RWPE2 (cell line): ENCODE measurements around the gene PHF14.

Experiments
- ATAC-seq: fragments of 200-7000 bp; cut with Tn5 transposase; 3 replicates; pipeline ENCODE4 v1.9.1; 2021; ENCODE audit warnings: low read depth
- DNase-seq: peaks from one replicate; pipeline ENCODE4 v3.0.0-alpha.2; 2020; ENCODE audit warnings: low spot score
- H3K27ac ChIP-seq: fragments of 450-650 bp; 2 replicates; pipeline ENCODE4 v1.5.1; 2017; ENCODE audit warnings: mild to moderate bottlenecking; ENCODE audit not compliant: poor library complexity, severe bottlenecking
- H3K27me3 ChIP-seq: fragments of 250-450 bp; sonication (Bioruptor Pico); 2 replicates; pipeline ENCODE4 v1.5.1; 2021; ENCODE audit warnings: mild to moderate bottlenecking, moderate library complexity; ENCODE audit not compliant: insufficient read depth, poor library complexity, severe bottlenecking
- H3K36me3 ChIP-seq: fragments of 250-450 bp; sonication (Bioruptor Pico); 2 replicates; pipeline ENCODE4 v1.5.1; 2020; ENCODE audit warnings: low read depth, mild to moderate bottlenecking, moderate library complexity
- H3K4me1 ChIP-seq: fragments of 250-450 bp; sonication (Bioruptor Pico); 2 replicates; pipeline ENCODE4 v1.5.1; 2021; ENCODE audit warnings: mild to moderate bottlenecking, moderate library complexity; ENCODE audit not compliant: insufficient read depth, poor library complexity, severe bottlenecking
- H3K4me3 ChIP-seq: fragments of 250-450 bp; sonication (Bioruptor Pico); 2 replicates; pipeline ENCODE4 v1.5.1; 2021; ENCODE audit warnings: mild to moderate bottlenecking, moderate library complexity; ENCODE audit not compliant: severe bottlenecking
- H3K9me3 ChIP-seq: fragments of 250-450 bp; sonication (Bioruptor Pico); 2 replicates; pipeline ENCODE4 v1.5.1; 2021; ENCODE audit warnings: mild to moderate bottlenecking, moderate library complexity; ENCODE audit not compliant: severe bottlenecking
- TF ChIP-seq, protein P1 (sequence below): fragments of 450-650 bp; IDR thresholded peaks from one replicate; pipeline ENCODE4 v1.5.1; 2017; ENCODE audit warnings: mild to moderate bottlenecking, moderate library complexity; ENCODE audit not compliant: poor library complexity, severe bottlenecking

The PHF14 gene

GRCh38 chr7:11170175-11170574 is 196.5 kb downstream of the PHF14 start:
- TF ChIP-seq, protein P1, sequence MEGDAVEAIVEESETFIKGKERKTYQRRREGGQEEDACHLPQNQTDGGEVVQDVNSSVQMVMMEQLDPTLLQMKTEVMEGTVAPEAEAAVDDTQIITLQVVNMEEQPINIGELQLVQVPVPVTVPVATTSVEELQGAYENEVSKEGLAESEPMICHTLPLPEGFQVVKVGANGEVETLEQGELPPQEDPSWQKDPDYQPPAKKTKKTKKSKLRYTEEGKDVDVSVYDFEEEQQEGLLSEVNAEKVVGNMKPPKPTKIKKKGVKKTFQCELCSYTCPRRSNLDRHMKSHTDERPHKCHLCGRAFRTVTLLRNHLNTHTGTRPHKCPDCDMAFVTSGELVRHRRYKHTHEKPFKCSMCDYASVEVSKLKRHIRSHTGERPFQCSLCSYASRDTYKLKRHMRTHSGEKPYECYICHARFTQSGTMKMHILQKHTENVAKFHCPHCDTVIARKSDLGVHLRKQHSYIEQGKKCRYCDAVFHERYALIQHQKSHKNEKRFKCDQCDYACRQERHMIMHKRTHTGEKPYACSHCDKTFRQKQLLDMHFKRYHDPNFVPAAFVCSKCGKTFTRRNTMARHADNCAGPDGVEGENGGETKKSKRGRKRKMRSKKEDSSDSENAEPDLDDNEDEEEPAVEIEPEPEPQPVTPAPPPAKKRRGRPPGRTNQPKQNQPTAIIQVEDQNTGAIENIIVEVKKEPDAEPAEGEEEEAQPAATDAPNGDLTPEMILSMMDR, result no peak
- ATAC-seq, result no peak
- no peaks in the 10 kb centered on the region for H3K27me3 ChIP-seq
- no peak overlapping the region for H3K27ac ChIP-seq
- no peaks in the 10 kb centered on the region for H3K9me3 ChIP-seq
- H3K4me1 ChIP-seq, result no peaks in the 10 kb centered on the region
- no peaks in the 10 kb centered on the region for H3K36me3 ChIP-seq
- H3K4me3 ChIP-seq, result no peak overlapping the region
- no peak for DNase-seq

GRCh38 chr7:11170863-11171568 is 197.3 kb downstream of the PHF14 start:
- H3K9me3 ChIP-seq, result no peaks in the 10 kb centered on the region
- no peak overlapping the region for H3K4me3 ChIP-seq
- TF ChIP-seq, protein P1, result no peak
- ATAC-seq, result no peak
- no peaks in the 10 kb centered on the region for H3K4me1 ChIP-seq
- H3K36me3 ChIP-seq, result no peaks in the 10 kb centered on the region
- no peaks in the 10 kb centered on the region for H3K27me3 ChIP-seq
- no peak for DNase-seq
- no peak overlapping the region for H3K27ac ChIP-seq

GRCh38 chr7:11171569-11172192 is 198.0 kb downstream of the PHF14 start:
- H3K27ac ChIP-seq, result no peak overlapping the region

GRCh38 chr7:11172835-11173234 is 199.2 kb downstream of the PHF14 start:
- Histone ChIP-seq H3K4me3 (no peak overlapping the region), H3K36me3 (no peaks in the 10 kb centered on the region), H3K27me3 (no peaks in the 10 kb centered on the region), H3K4me1 (no peaks in the 10 kb centered on the region), H3K9me3 (no peaks in the 10 kb centered on the region), H3K27ac (no peak overlapping the region)
- DNase-seq (no peak), ATAC-seq (no peak)
- TF ChIP-seq, protein P1, result no peak

More at GRCh38 chr7:11171569-11172192, 198.0 kb downstream of the PHF14 start:
- H3K36me3 ChIP-seq, result no peaks in the 10 kb centered on the region
- no peak overlapping the region for H3K4me3 ChIP-seq
- no peaks in the 10 kb centered on the region for H3K9me3 ChIP-seq
- no peak for ATAC-seq
- no peaks in the 10 kb centered on the region for H3K27me3 ChIP-seq
- DNase-seq, result no peak
- no peaks in the 10 kb centered on the region for H3K4me1 ChIP-seq
- TF ChIP-seq, protein P1, result no peak

DNA sequence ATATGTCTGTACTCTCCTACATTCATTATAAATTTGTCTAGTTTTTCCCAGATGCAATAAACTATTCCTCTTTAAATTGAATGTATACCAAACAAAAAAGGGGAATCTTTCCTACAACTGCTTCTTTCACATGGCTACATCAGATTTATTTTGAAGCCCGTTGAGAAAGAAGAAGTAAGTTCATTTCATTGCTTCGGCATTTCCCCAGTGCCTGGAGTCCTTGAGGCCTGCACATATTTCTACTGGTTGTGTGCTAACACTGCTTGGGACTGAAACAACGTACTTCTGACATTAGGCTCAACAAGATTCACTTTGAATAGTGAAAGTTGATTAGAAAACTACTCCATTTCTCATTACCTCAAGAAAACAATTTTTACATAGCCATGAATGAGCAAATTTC is 201.7 kb downstream of the PHF14 start:
- Histone ChIP-seq H3K4me1 (no peaks in the 10 kb centered on the region), H3K27ac (no peak overlapping the region), H3K36me3 (no peaks in the 10 kb centered on the region), H3K9me3 (no peaks in the 10 kb centered on the region), H3K27me3 (no peaks in the 10 kb centered on the region), H3K4me3 (no peak overlapping the region)
- ATAC-seq (no peak), DNase-seq (no peak)
- TF ChIP-seq, protein P1, result no peak
